ENCODE data around the gene TTC12. TPM values are rescaled to one million over a fixed set of nuclear protein-coding genes. Genes with fewer than 3 reads are reported as not detected.

Gene TTC12
- total RNA-seq, 1 experiment from 2014 or later, result 19.4 TPM

GRCh38 chr11:113275602-113276001 lies 38.8 kb upstream of the TTC12 start:
- no peaks in the 10 kb centered on the region for H3K36me3 ChIP-seq (ENCODE audit: control insufficient read depth, insufficient read depth, low read length)
- no peaks in the 10 kb centered on the region for H3K4me1 ChIP-seq
- Mint-ChIP-seq H3K27ac (ENCODE audit: unreplicated experiment) (no peak overlapping the region), H3K36me3 (ENCODE audit: insufficient read depth, unreplicated experiment) (peaks cover 5% of the 10 kb centered on the region), H3K4me3 (ENCODE audit: unreplicated experiment) (no peak overlapping the region), H3K4me1 (ENCODE audit: low read depth, unreplicated experiment) (no peaks in the 10 kb centered on the region), H3K9me3 (ENCODE audit: unreplicated experiment) (no peaks in the 10 kb centered on the region), H3K27me3 (ENCODE audit: insufficient read depth, unreplicated experiment) (peaks cover 9% of the 10 kb centered on the region)
- DNase-seq, result no peak
- no peak for TF ChIP-seq CTCF (IDR thresholded peaks at IDR 0.05; ENCODE audit: insufficient read depth in 1 of 2, low read depth in 1 of 2, low read length in 1 of 2, severe bottlenecking in 1 of 2, unreplicated experiment in 1 of 2)
- CTCF ChIA-PET, result no interaction called here
- no peaks in the 10 kb centered on the region for H3K9me3 ChIP-seq
- intact Hi-C loops (cut with micrococcal nuclease; ENCODE audit: unreplicated experiment), result no loop called here
- H3K4me3 ChIP-seq (ENCODE audit: low read depth, low read length), result no peak overlapping the region
- POLR2A ChIA-PET, result no interaction called here
- H3K27me3 ChIP-seq (replicated peaks; ENCODE audit: control insufficient read depth, insufficient read depth, low read length), result no peaks in the 10 kb centered on the region
- BruUV-seq (replicated peaks), result no TSS peak

DNA sequence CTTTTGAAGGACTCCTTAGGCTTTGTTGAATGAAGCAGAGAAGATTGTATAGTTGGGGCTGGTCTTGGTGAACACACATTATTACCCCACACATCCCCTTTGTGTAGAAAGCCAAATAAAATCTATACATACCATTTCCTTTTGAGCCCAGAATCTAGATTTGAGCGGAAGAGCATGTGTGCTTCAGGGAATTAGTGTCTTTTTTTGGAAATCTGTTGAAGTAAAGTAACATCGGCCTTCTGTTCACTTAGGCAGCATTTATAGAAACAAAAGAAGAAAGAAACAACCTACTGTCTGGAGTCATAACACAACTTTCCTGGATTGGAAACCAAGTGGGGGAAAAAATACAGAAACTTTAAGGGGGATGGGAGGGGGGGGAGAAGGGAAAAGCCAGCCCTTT lies 37.9 kb upstream of the TTC12 start:
- ChIA-PET CTCF (no interaction called here), POLR2A (no interaction called here)
- DNase-seq, result no peak
- no peak for TF ChIP-seq CTCF (IDR thresholded peaks at IDR 0.05; ENCODE audit: insufficient read depth in 1 of 2, low read depth in 1 of 2, low read length in 1 of 2, severe bottlenecking in 1 of 2, unreplicated experiment in 1 of 2)
- Mint-ChIP-seq H3K9me3 (ENCODE audit: unreplicated experiment) (no peaks in the 10 kb centered on the region), H3K27me3 (ENCODE audit: insufficient read depth, unreplicated experiment) (peaks cover 9% of the 10 kb centered on the region), H3K4me3 (ENCODE audit: unreplicated experiment) (no peak overlapping the region), H3K36me3 (ENCODE audit: insufficient read depth, unreplicated experiment) (peaks cover 5% of the 10 kb centered on the region), H3K4me1 (ENCODE audit: low read depth, unreplicated experiment) (no peaks in the 10 kb centered on the region), H3K27ac (ENCODE audit: unreplicated experiment) (no peak overlapping the region)
- Histone ChIP-seq H3K9me3 (no peaks in the 10 kb centered on the region), H3K36me3 (ENCODE audit: control insufficient read depth, insufficient read depth, low read length) (no peaks in the 10 kb centered on the region), H3K4me1 (no peaks in the 10 kb centered on the region), H3K4me3 (ENCODE audit: low read depth, low read length) (no peak overlapping the region), H3K27me3 (replicated peaks; ENCODE audit: control insufficient read depth, insufficient read depth, low read length) (no peaks in the 10 kb centered on the region)
- no TSS peak for BruUV-seq (replicated peaks)
- intact Hi-C loops (cut with micrococcal nuclease; ENCODE audit: unreplicated experiment), result no loop called here

DNA sequence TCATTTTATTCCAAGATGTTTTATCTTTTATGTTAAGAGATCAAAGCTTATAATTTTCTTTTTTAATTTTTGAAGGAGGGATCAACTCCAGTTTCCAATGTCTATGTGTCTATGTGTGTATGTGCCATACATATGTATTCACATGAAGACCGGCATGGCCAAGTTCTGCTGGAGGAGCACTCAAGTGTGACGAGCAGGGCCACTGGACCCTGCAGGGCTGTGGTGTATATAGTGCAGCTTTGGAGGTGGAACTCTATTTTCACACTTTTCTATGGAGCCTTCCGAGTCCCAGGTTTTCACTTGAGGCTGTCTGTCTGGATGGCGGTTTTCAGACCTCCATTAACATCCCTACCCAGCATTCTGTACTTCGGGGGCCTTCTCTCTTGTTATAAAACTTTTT lies 36.5 kb upstream of the TTC12 start:
- intact Hi-C loops (cut with micrococcal nuclease; ENCODE audit: unreplicated experiment), result no loop called here
- no TSS peak for BruUV-seq (replicated peaks)
- peaks cover 1% of the 10 kb centered on the region for H3K36me3 Mint-ChIP-seq (ENCODE audit: insufficient read depth, unreplicated experiment)
- H3K4me3 Mint-ChIP-seq (ENCODE audit: unreplicated experiment), result no peak overlapping the region
- H3K9me3 Mint-ChIP-seq (ENCODE audit: unreplicated experiment), result no peaks in the 10 kb centered on the region
- no peak overlapping the region for H3K27ac Mint-ChIP-seq (ENCODE audit: unreplicated experiment)
- H3K4me3 ChIP-seq (ENCODE audit: low read depth, low read length), result no peak overlapping the region
- H3K36me3 ChIP-seq (ENCODE audit: control insufficient read depth, insufficient read depth, low read length), result no peaks in the 10 kb centered on the region
- TF ChIP-seq CTCF (IDR thresholded peaks at IDR 0.05; ENCODE audit: insufficient read depth in 1 of 2, low read depth in 1 of 2, low read length in 1 of 2, severe bottlenecking in 1 of 2, unreplicated experiment in 1 of 2), result no peak
- H3K9me3 ChIP-seq, result no peaks in the 10 kb centered on the region
- H3K4me1 Mint-ChIP-seq (ENCODE audit: low read depth, unreplicated experiment), result no peaks in the 10 kb centered on the region
- ChIA-PET CTCF (interaction anchor here (0.7 kb wide), 1 partner anchor 1148 kb away, joined by 3 read pairs; no protein-coding TSS in a partner anchor), POLR2A (no interaction called here)
- H3K4me1 ChIP-seq, result no peaks in the 10 kb centered on the region
- peaks cover 6% of the 10 kb centered on the region for H3K27me3 Mint-ChIP-seq (ENCODE audit: insufficient read depth, unreplicated experiment)
- no peak for DNase-seq
- H3K27me3 ChIP-seq (replicated peaks; ENCODE audit: control insufficient read depth, insufficient read depth, low read length), result no peaks in the 10 kb centered on the region
